GM12872 (cell line): Measurements from ENCODE around the gene C14orf93.

ENCODE experiments used
- CTCF ChIP-seq: IDR thresholded peaks from 3 replicates; pipeline ENCODE4 v1.5.1; 2011; ENCODE audit warnings: low read depth, mild to moderate bottlenecking, low read length, moderate library complexity; ENCODE audit not compliant: insufficient read depth

C14orf93 gene

DNA sequence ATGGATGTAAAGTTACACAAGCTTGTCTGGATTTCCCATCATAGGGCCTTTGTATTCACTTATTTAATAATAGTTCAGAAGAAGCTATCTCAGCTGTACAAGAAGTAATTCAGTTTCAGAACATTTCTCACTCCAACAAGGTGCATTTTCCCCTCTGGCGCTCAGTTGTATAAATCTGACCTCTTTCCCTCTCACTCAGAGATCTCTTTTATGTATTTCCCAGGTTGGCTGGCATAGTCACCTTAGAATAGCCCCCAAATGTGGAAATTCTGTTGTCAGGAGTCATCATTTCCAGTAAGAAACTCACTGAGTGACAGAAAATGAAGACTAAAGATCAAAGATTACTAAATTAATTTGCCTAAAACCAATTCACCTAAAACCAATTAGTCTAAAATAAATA lies 38.8 kb downstream of the C14orf93 start:
- TF ChIP-seq CTCF = no peak

- TF ChIP-seq CTCF = no peak
Observed at GRCh38 chr14:22966783-22967269, 43.1 kb downstream of the C14orf93 start.

DNA sequence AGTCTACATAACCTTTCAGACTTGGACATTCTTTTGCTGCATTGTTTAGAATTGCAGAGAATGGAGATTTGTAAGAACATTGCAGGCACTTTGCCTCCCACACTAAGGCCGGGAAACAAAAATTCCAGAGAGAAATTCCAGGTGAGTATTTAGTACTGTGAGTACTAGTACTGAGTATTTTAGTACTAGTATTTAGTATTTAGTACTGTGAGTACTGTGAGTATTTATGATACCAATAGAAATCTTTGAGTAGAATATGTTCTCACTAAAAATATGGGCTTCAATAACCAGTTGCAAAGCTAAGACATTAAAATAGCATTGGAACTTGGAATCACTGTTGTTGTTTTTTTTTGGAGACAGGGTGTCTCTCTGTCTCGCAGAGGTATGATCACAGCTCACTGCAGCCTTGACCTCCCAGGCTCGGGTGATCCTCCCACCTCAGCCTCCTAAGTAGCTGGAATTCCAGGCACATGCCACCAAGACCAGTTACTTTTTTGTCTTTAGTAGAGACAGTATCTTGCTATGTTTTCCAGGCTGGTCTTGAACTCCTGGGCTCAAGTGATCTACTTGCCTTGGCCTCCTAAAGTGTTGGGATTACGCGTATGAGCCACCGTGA lies 47.8 kb downstream of the C14orf93 start:
- TF ChIP-seq CTCF = no peak

DNA sequence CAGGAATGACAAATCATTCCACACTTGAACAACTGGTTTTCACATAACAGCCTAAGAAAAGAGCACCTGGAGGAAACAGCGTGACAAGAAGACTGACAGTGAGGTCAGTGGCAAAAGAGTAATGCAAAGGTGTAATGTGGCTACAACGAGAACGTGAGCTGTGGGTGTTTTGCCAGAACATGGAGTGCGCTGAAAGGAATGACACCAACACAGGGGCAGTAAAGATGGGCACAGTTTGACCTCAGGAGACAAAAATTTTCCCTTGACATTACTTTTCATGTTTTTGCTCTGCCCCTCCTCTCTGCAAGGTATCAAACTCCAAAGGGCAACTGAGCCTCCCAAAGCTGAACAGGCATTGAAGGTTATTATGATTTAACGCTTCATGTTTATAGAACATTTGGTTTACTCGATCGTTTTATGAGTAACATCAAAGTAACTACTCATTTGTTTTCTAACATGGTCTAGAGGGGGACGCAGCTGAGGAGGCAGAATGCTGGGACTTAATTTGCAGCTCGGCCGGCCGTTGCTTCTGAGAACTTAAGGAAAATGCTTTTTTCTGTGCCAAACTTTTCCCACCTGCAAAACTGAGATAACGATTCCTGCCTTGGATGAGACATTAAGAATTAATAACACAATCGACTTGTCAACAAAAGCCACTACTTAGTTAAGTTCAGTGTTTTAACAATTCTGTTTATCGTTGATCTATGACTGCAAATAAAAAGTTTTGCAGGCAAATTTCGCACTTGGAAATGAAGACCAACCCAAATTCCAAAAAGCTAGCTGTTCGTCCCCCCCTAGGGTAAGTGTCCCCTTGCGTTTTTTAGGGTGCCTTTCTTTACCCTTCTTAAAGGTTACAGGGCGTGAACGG lies 54.0 kb downstream of the C14orf93 start:
- no peak for TF ChIP-seq CTCF

GRCh38 chr14:22952418-22952817 lies 57.5 kb downstream of the C14orf93 start:
- no peak for TF ChIP-seq CTCF

DNA sequence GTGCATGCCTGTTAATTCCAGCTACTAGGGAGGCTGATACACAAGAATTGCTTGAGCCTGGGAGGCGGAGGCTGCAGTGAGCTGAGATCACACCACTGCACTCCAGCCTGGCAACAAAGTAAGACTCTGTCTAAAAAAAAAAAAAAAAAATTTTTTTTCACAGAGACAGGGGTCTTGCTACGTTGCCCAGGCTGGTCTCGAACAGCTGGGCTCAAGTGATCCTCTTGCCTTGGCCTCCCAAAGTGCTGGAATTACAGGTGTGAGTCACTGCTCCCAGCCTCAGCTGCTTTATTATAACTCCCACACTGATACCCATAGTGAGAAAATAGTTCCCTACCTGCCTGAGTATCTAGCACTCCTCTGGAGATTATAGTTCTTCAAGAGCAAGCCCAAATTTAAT lies 64.3 kb downstream of the C14orf93 start:
- TF ChIP-seq CTCF = no peak

DNA sequence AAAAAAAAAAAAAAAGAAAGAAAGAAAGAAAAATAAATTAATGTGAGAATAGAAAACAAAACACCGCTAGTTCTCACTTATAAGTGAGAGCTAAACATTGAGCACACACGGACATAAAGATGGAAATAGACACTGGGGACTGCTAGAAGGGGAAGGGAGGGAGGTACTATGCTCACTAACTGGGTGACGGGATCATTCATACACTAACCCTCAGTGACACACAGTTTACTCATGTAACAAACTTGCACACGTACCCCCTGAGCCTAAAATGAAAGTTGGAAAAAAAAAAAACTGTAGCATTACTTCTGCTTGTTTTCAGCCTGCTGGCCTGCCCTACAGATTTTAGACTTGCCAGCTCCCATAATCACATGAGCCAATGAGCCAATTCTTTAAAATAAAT lies 70.3 kb downstream of the C14orf93 start:
- TF ChIP-seq CTCF = no peak
